GM21723 (cell line): ENCODE measurements around the gene SEMA4F.
A peak's percentile ranks its signal among the peaks of the same experiment; 100 is the strongest.
"Not testable (repeated sequence)": the region's sequence is repeated elsewhere in the genome, so short reads cannot be mapped to it uniquely, and the experiment has no call there.

Experiments used
- ATAC-seq: cut with Tn5 transposase; IDR thresholded peaks from one replicate; pipeline ENCODE4 v1.9.1; 2021; ENCODE audit warnings: mild to moderate bottlenecking, moderate library complexity; ENCODE audit not compliant: unreplicated experiment

Gene SEMA4F

GRCh38 chr2:74653985-74654882 lies at the start of gene SEMA4F:
TSS of gene SEMA4F (plus strand) at chr2:74654247. CDS start at chr2:74654377, 130 bp downstream.
- ATAC-seq: peak; percentile 99

- ATAC-seq: no peak
Observed at GRCh38 chr2:74606927-74607326, 47.1 kb upstream of the SEMA4F start.

GRCh38 chr2:74617122-74617521 lies 36.9 kb upstream of the SEMA4F start:
- ATAC-seq: no peak

- ATAC-seq: no peak
Observed at GRCh38 chr2:74618410-74619083, 35.5 kb upstream of the SEMA4F start.

GRCh38 chr2:74619651-74620297 lies 34.3 kb upstream of the SEMA4F start:
- ATAC-seq: peak; percentile 69

GRCh38 chr2:74620671-74621070 lies 33.4 kb upstream of the SEMA4F start:
- no peak for ATAC-seq

GRCh38 chr2:74625658-74626425 lies 28.2 kb upstream of the SEMA4F start:
- ATAC-seq: no peak

GRCh38 chr2:74628538-74629105 lies 25.4 kb upstream of the SEMA4F start:
- no peak for ATAC-seq

- ATAC-seq: not testable (repeated sequence)
Observed at GRCh38 chr2:74630454-74630853, 23.6 kb upstream of the SEMA4F start.

- no peak for ATAC-seq
Observed at GRCh38 chr2:74632209-74632938, 21.7 kb upstream of the SEMA4F start.

- ATAC-seq: no peak
Observed at GRCh38 chr2:74632939-74633312, 21.1 kb upstream of the SEMA4F start.

- no peak for ATAC-seq
Observed at GRCh38 chr2:74639550-74639949, 14.5 kb upstream of the SEMA4F start.

GRCh38 chr2:74645344-74645743 lies 8.7 kb upstream of the SEMA4F start:
- ATAC-seq: no peak

- no peak for ATAC-seq
Observed at GRCh38 chr2:74646201-74646600, 7.8 kb upstream of the SEMA4F start.

- no peak for ATAC-seq
Observed at GRCh38 chr2:74646834-74647482, 7.1 kb upstream of the SEMA4F start.

- ATAC-seq: no peak
Observed at GRCh38 chr2:74648009-74648443, 6.0 kb upstream of the SEMA4F start, which contains the start of gene M1AP. TSS of gene M1AP (minus strand) at chr2:74648330. CDS start at chr2:74640275, 8,055 bp downstream.

GRCh38 chr2:74653589-74653984 lies 460 bp upstream of the SEMA4F start:
- ATAC-seq: peak; percentile 31

GRCh38 chr2:74655579-74655978 lies 1.5 kb downstream of the SEMA4F start:
- ATAC-seq: no peak

GRCh38 chr2:74658516-74658915 lies 4.5 kb downstream of the SEMA4F start:
- ATAC-seq: no peak
